GM12801 (cell line): Measurements from ENCODE around the gene AMMECR1L.

Experiments used
- TF ChIP-seq, protein P1 (sequence below): IDR thresholded peaks from one replicate; pipeline ENCODE4 v1.5.1; 2011; ENCODE audit warnings: control low read depth; ENCODE audit not compliant: insufficient read length; ENCODE audit errors: extremely low read depth

Gene AMMECR1L

DNA sequence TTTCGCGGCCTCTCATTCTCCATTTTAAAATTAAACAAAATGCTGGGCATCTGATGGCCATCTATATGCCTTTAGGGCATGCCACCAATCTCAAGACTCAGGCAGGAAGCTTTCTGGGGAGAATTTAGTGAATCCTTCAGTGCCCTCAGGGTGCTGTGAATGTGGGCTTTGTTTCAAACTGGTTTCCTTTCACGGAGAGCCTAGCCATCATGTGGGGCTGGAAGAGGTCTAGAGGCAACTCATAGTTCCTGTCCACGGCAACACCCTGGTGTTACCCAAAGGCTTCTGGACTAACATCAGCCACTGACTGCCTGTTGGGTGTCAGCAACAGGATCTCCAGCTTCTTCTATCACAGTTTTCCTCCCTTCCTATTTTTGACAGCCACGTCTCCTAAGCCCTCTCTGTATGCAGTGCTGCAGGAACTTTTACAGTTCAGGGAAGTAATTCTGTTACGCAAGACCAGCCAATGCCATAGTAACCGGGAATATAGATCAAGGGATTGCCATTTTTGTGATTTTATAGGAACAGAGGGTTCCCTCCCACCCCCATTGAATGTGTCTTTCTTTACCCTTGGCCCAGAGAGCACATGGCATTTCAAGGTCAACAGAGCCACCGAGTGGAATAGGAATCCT lies 66.8 kb downstream of the AMMECR1L start:
- TF ChIP-seq, protein P1, sequence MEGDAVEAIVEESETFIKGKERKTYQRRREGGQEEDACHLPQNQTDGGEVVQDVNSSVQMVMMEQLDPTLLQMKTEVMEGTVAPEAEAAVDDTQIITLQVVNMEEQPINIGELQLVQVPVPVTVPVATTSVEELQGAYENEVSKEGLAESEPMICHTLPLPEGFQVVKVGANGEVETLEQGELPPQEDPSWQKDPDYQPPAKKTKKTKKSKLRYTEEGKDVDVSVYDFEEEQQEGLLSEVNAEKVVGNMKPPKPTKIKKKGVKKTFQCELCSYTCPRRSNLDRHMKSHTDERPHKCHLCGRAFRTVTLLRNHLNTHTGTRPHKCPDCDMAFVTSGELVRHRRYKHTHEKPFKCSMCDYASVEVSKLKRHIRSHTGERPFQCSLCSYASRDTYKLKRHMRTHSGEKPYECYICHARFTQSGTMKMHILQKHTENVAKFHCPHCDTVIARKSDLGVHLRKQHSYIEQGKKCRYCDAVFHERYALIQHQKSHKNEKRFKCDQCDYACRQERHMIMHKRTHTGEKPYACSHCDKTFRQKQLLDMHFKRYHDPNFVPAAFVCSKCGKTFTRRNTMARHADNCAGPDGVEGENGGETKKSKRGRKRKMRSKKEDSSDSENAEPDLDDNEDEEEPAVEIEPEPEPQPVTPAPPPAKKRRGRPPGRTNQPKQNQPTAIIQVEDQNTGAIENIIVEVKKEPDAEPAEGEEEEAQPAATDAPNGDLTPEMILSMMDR, result no peak

DNA sequence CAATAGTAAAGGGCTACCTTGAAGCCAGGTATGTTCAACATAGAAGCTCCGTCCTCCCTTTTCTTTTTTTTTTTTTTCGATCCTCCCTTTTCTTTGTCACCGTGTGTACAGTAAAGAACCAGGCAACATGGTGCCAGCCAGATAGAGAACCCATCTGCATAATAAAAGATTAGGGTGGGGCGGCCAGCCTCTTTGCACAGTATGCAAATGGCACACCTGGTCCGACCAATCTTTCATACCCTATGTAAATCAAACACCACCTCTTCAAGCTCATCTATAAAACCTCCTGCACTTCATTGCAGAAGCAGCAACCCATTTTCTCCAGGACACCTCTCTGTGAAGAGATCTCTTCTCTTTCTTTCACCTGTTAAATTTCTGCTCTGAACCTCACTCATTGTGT lies 67.5 kb downstream of the AMMECR1L start:
- TF ChIP-seq, protein P1, result no peak

DNA sequence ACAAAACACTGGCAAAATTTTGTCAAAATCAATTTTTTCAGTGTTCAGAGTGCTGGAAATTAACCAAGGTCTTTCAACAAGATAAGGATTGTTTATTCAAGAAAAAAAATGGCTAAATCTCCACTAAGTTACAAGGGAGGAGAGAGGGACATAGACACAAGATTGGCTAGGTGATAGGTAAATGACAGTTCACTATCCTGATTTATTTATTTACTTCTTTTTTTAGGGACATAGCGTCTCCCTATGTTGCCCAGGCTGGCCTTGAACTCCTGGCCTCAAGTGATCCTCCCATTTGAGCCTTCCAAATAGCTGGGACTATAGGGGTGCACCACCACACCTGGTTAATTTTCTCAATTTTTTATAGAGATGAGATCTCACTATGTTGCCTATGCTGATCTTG lies 71.1 kb downstream of the AMMECR1L start:
- TF ChIP-seq, protein P1, result no peak
